GM18526 (cell line): ENCODE measurements around the gene SERAC1.

Experiments used
- POLR2A ChIP-seq: IDR thresholded peaks from 3 replicates; pipeline ENCODE4 v1.6.1; 2011; ENCODE audit not compliant: insufficient read length; ENCODE audit errors: extremely low read depth

SERAC1 gene

GRCh38 chr6:158168040-158168289 lies at the start of gene SERAC1:
Gene SERAC1 (minus strand): TSS chr6:158168262. CDS start chr6:158158363, 9,899 bp downstream.
- no peak for TF ChIP-seq POLR2A

- no peak for TF ChIP-seq POLR2A
Measured at GRCh38 chr6:158213925-158214674, 46.0 kb upstream of the SERAC1 start.

GRCh38 chr6:158211273-158212055 lies 43.4 kb upstream of the SERAC1 start:
- no peak for TF ChIP-seq POLR2A

GRCh38 chr6:158207422-158207788 lies 39.3 kb upstream of the SERAC1 start:
- TF ChIP-seq POLR2A: no peak

GRCh38 chr6:158206740-158207421 lies 38.8 kb upstream of the SERAC1 start:
- TF ChIP-seq POLR2A: no peak

- no peak for TF ChIP-seq POLR2A
Measured at GRCh38 chr6:158205169-158205944, 37.3 kb upstream of the SERAC1 start.

- no peak for TF ChIP-seq POLR2A
Measured at GRCh38 chr6:158198461-158198860, 30.4 kb upstream of the SERAC1 start.

GRCh38 chr6:158194487-158195280 lies 26.6 kb upstream of the SERAC1 start:
- TF ChIP-seq POLR2A: no peak

- no peak for TF ChIP-seq POLR2A
Measured at GRCh38 chr6:158191761-158192160, 23.7 kb upstream of the SERAC1 start.

- no peak for TF ChIP-seq POLR2A
Measured at GRCh38 chr6:158191032-158191431, 23.0 kb upstream of the SERAC1 start.

- TF ChIP-seq POLR2A: no peak
Measured at GRCh38 chr6:158188591-158188990, 20.5 kb upstream of the SERAC1 start.

GRCh38 chr6:158185729-158186456 lies 17.8 kb upstream of the SERAC1 start:
- TF ChIP-seq POLR2A: no peak

GRCh38 chr6:158184608-158185007 lies 16.5 kb upstream of the SERAC1 start:
- TF ChIP-seq POLR2A: no peak

GRCh38 chr6:158175111-158175510 lies 7.0 kb upstream of the SERAC1 start:
- TF ChIP-seq POLR2A: no peak
